ENCODE measurements around the gene PCARE. TPM values are rescaled to one million over a fixed set of nuclear protein-coding genes. Genes with fewer than 3 reads are reported as not detected.
"Not testable (repeated sequence)": the region's sequence is repeated elsewhere in the genome, so short reads cannot be mapped to it uniquely, and the experiment has no call there.

The PCARE gene
- total RNA-seq, 1 donor from 2014 or later, result not detected

DNA sequence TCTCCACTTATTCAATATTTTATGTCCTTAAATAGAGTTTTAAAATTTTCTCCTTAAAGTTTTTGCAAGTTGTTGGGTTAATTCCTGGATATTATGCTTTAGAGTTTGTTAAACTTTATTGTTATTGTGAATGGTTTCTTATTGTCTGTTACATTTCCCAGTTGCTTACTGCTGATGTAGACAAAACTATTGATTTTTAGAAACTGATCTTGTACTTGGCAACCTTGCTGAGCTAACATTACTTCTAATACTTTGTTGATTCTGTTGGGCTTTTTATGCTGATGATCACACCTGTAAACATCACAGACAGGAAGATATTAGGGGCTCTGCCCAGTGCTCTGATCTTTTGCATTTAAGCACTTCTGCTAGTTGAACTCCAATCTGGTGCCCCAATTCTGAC, 38.1 kb upstream of the PCARE start:
- Mint-ChIP-seq H3K27me3 (ENCODE audit: low read depth) (peaks cover 15% of the 10 kb centered on the region), H3K36me3 (ENCODE audit: low read depth) (no peaks in the 10 kb centered on the region), H3K9me3 (no peaks in the 10 kb centered on the region), H3K27ac (ENCODE audit: unreplicated experiment) (no peak overlapping the region), H3K4me3 (no peak overlapping the region), H3K4me1 (peaks cover 30% of the 10 kb centered on the region)
- no peak for DNase-seq (ENCODE audit: low read depth, low spot score)
- TF ChIP-seq CTCF (conservative IDR thresholded peaks at IDR 0.05), result no peak

DNA sequence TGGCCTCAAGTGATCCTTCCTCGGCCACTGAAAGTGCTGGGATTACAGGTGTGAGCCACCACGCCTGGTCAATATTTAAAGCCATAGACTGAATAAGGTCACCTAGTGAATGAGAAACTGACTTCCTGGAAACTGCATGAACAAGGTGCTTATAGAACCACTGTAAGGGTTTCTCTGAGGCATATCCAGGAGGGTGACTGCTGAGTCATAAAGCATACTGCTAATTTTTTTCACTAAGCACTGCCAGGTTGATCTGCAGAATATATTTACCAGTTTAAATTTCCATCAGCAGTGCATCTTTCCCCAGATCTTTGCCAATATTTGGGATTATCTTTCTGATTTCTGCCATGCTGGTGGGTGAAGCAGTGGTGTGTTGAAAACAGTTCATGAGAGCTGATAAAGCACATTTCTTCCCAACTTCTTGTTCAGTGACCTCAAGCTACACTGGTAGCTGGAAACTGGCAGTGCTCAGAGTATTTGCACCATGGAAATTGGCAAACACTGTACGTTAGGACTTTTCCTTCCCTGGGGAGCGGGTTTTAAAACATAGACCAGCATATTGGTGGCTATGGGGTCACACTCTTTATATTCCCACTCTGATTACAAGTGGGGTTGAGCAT, 36.7 kb upstream of the PCARE start:
- Mint-ChIP-seq H3K27me3 (ENCODE audit: low read depth) (peaks cover 13% of the 10 kb centered on the region), H3K4me1 (peaks cover 30% of the 10 kb centered on the region)

GRCh38 chr2:29109246-29109645, 34.9 kb upstream of the PCARE start:
- Mint-ChIP-seq H3K27me3 (ENCODE audit: low read depth) (peaks cover 6% of the 10 kb centered on the region), H3K4me3 (no peak overlapping the region), H3K36me3 (ENCODE audit: low read depth) (no peaks in the 10 kb centered on the region), H3K9me3 (no peaks in the 10 kb centered on the region), H3K27ac (ENCODE audit: unreplicated experiment) (no peak overlapping the region), H3K4me1 (peaks cover 22% of the 10 kb centered on the region)
- TF ChIP-seq CTCF (conservative IDR thresholded peaks at IDR 0.05), result no peak
- no peak for DNase-seq (ENCODE audit: low read depth, low spot score)

More for the DNA sequence above, 36.7 kb upstream of the PCARE start:
- H3K9me3 Mint-ChIP-seq, result no peaks in the 10 kb centered on the region
- H3K27ac Mint-ChIP-seq (ENCODE audit: unreplicated experiment), result no peak overlapping the region
- no peak overlapping the region for H3K4me3 Mint-ChIP-seq
- DNase-seq (ENCODE audit: low read depth, low spot score), result no peak
- TF ChIP-seq CTCF (conservative IDR thresholded peaks at IDR 0.05), result no peak
- H3K36me3 Mint-ChIP-seq (ENCODE audit: low read depth), result no peaks in the 10 kb centered on the region

GRCh38 chr2:29108225-29108624, 33.9 kb upstream of the PCARE start:
- DNase-seq (ENCODE audit: low read depth, low spot score), result peak; percentile 14
- peaks cover 21% of the 10 kb centered on the region for H3K4me1 Mint-ChIP-seq
- H3K27me3 Mint-ChIP-seq (ENCODE audit: low read depth), result no peaks in the 10 kb centered on the region
- H3K4me3 Mint-ChIP-seq, result peak overlapping the region; percentile 16
- TF ChIP-seq CTCF (conservative IDR thresholded peaks at IDR 0.05), result no peak
- H3K27ac Mint-ChIP-seq (ENCODE audit: unreplicated experiment), result peak overlapping the region; percentile 45
- no peaks in the 10 kb centered on the region for H3K36me3 Mint-ChIP-seq (ENCODE audit: low read depth)
- H3K9me3 Mint-ChIP-seq, result no peaks in the 10 kb centered on the region

- DNase-seq (ENCODE audit: low read depth, low spot score); H3K27ac Mint-ChIP-seq (ENCODE audit: unreplicated experiment); H3K36me3 Mint-ChIP-seq (ENCODE audit: low read depth); H3K9me3 Mint-ChIP-seq; H3K4me3 Mint-ChIP-seq; H3K27me3 Mint-ChIP-seq (ENCODE audit: low read depth): not testable (repeated sequence)
- peaks cover 21% of the 10 kb centered on the region for H3K4me1 Mint-ChIP-seq
Measured at GRCh38 chr2:29107547-29107946, 33.2 kb upstream of the PCARE start.

DNA sequence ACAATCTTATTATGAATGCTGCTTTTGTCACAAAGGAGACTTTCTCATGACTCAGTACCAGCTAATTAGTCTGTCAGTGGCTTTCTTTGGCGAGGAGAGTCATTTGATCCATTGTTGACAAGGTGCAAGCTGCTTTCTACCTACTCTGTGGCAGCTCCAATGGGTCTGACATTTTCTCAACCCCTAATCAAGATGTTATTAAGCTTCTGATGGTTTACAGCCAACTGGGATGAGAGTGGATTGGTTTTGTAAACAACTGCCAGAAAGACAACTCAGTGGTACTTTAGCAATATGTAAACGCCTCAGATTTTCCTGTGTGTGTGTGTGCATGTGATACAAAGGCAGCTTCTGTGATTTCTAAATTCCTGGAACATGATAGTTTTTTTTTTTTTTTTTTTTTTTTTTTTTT, 32.7 kb upstream of the PCARE start:
- Mint-ChIP-seq H3K4me3 (no peak overlapping the region), H3K9me3 (no peaks in the 10 kb centered on the region), H3K36me3 (ENCODE audit: low read depth) (no peaks in the 10 kb centered on the region), H3K4me1 (peaks cover 21% of the 10 kb centered on the region), H3K27me3 (ENCODE audit: low read depth) (no peaks in the 10 kb centered on the region), H3K27ac (ENCODE audit: unreplicated experiment) (no peak overlapping the region)
- no peak for TF ChIP-seq CTCF (conservative IDR thresholded peaks at IDR 0.05)
- DNase-seq (ENCODE audit: low read depth, low spot score), result no peak

All from neural crest cell (in vitro differentiated cells).